HL-60 (cell line): ENCODE data around the gene NPR1.

Source experiments
- DNase-seq, 2 experiments: peaks; one replicate each; pipeline ENCODE4 v3.0.0-alpha.2; 2010 to 2020; ENCODE audit warnings: low read depth in 1 of 2, low spot score in 1 of 2
- H3K27ac ChIP-seq: fragments of 250-450 bp; sonication (Bioruptor Pico); replicated peaks from 2 replicates; pipeline ENCODE4 v1.5.1; 2020; ENCODE audit warnings: mild to moderate bottlenecking, moderate library complexity
- H3K27me3 ChIP-seq: fragments of 250-450 bp; sonication (Bioruptor Pico); 2 replicates; pipeline ENCODE4 v1.5.1; 2021; ENCODE audit warnings: mild to moderate bottlenecking, moderate library complexity; ENCODE audit not compliant: insufficient read depth, poor library complexity, severe bottlenecking
- H3K4me3 ChIP-seq: replicated peaks from 2 replicates; pipeline ENCODE4 v1.5.1; 2011; ENCODE audit warnings: mild to moderate bottlenecking, control low read depth, low read length; ENCODE audit not compliant: insufficient read depth
- GABPA ChIP-seq: IDR thresholded peaks from 2 replicates; pipeline ENCODE4 v1.6.1; 2012; ENCODE audit warnings: low read depth
- POLR2AphosphoS5 ChIP-seq: IDR thresholded peaks from 2 replicates; pipeline ENCODE4 v1.6.1; 2012; ENCODE audit warnings: low read depth
- SPI1 ChIP-seq: IDR thresholded peaks from 2 replicates; pipeline ENCODE4 v1.6.1; 2012; ENCODE audit warnings: low read depth, mild to moderate bottlenecking, borderline replicate concordance
- TF ChIP-seq, protein P1 (sequence below): IDR thresholded peaks from one replicate; pipeline ENCODE4 v1.5.1; 2011; ENCODE audit warnings: low read length, control low read depth, inconsistent platforms; ENCODE audit not compliant: insufficient read depth
- TF ChIP-seq, protein P2 (sequence below): IDR thresholded peaks from 2 replicates; pipeline ENCODE4 v1.6.1; 2012; ENCODE audit warnings: low read depth; ENCODE audit not compliant: insufficient replicate concordance

The NPR1 gene

DNA sequence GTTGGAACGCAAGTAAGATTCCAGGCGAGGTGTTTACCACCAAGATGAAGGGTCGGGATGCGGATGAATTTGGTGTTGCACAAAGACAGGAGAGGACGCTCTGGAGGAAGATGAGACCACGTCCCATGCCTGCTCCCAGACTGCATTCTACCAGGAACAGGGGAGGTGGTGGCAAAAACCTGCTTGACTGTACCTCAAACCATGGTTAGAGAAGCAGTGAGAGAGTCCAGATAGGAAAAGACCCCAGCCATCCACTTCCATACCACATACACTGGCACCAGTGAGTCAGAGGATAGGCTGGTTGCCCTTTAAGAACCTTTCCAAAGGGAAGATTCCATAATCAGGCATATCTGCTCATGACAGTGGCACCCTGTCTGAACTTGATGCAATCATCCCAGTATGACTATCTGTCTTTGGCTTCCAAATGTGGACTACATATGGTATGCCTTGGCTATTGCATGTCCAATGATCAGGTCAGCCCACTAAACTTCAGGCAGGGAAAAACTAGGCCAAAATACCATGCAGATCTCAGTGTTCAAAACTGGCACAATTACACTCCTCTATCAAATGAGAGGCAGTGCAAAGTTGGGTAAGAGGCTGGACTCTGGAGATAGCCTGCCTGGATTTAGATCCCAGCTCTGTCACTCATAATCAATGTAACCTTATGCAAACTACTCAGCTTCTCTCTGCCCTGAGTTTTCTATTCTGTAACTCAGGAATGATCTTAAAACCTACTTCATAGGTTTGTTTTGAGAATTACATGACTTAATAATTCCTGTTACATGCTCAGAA, 20.6 kb downstream of the NPR1 start:
- no peak for DNase-seq
- H3K4me3 ChIP-seq = no peak overlapping the region
- TF ChIP-seq POLR2AphosphoS5 (no peak), SPI1 (no peak), GABPA (no peak)
- TF ChIP-seq, protein P1, sequence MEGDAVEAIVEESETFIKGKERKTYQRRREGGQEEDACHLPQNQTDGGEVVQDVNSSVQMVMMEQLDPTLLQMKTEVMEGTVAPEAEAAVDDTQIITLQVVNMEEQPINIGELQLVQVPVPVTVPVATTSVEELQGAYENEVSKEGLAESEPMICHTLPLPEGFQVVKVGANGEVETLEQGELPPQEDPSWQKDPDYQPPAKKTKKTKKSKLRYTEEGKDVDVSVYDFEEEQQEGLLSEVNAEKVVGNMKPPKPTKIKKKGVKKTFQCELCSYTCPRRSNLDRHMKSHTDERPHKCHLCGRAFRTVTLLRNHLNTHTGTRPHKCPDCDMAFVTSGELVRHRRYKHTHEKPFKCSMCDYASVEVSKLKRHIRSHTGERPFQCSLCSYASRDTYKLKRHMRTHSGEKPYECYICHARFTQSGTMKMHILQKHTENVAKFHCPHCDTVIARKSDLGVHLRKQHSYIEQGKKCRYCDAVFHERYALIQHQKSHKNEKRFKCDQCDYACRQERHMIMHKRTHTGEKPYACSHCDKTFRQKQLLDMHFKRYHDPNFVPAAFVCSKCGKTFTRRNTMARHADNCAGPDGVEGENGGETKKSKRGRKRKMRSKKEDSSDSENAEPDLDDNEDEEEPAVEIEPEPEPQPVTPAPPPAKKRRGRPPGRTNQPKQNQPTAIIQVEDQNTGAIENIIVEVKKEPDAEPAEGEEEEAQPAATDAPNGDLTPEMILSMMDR = no peak
- TF ChIP-seq, protein P2, sequence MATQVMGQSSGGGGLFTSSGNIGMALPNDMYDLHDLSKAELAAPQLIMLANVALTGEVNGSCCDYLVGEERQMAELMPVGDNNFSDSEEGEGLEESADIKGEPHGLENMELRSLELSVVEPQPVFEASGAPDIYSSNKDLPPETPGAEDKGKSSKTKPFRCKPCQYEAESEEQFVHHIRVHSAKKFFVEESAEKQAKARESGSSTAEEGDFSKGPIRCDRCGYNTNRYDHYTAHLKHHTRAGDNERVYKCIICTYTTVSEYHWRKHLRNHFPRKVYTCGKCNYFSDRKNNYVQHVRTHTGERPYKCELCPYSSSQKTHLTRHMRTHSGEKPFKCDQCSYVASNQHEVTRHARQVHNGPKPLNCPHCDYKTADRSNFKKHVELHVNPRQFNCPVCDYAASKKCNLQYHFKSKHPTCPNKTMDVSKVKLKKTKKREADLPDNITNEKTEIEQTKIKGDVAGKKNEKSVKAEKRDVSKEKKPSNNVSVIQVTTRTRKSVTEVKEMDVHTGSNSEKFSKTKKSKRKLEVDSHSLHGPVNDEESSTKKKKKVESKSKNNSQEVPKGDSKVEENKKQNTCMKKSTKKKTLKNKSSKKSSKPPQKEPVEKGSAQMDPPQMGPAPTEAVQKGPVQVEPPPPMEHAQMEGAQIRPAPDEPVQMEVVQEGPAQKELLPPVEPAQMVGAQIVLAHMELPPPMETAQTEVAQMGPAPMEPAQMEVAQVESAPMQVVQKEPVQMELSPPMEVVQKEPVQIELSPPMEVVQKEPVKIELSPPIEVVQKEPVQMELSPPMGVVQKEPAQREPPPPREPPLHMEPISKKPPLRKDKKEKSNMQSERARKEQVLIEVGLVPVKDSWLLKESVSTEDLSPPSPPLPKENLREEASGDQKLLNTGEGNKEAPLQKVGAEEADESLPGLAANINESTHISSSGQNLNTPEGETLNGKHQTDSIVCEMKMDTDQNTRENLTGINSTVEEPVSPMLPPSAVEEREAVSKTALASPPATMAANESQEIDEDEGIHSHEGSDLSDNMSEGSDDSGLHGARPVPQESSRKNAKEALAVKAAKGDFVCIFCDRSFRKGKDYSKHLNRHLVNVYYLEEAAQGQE = no peak
- no peak overlapping the region for H3K27ac ChIP-seq
- no peaks in the 10 kb centered on the region for H3K27me3 ChIP-seq

DNA sequence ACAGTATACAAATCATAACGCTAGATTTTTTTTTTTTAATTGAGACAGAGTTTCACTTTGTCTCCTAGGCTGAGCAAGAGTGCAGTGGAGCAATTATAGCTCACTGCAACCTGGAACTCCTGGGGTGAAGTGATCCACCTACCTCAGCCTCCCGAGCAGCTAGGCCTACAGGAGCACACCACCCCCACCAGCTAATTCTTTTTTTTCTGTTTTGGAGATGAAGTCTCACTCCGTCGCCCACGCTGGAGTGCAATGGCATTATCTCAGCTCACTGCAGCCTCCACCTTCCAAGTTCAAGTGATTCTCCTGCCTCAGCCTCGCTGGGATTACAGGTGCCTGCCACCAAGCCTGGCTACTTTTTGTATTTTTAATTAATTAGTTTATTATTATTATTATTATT, 21.3 kb downstream of the NPR1 start:
- DNase-seq = no peak
- Histone ChIP-seq H3K27ac (no peak overlapping the region), H3K4me3 (no peak overlapping the region), H3K27me3 (no peaks in the 10 kb centered on the region)
- TF ChIP-seq, protein P1 = no peak
- TF ChIP-seq GABPA = no peak
- no peak for TF ChIP-seq POLR2AphosphoS5
- no peak for TF ChIP-seq SPI1
- TF ChIP-seq, protein P2 = no peak

DNA sequence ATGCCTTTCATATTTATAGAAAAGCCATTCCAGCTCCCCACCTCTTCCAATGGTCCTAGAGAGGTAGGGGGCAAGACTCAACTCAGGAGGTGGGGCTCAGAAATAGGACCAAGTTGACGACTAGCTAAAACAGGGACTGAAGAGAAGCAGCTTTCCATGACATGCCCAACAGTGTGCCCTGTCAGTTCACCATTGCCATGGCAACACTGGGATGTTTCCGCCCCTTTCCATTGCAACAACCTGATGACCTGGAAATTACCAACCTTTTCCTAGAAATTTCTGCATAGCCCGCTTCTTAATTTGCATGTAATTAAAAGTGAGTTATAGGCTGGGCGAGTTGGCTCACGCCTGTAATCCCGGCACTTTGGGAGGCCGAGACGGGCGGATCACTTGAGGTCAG, 27.0 kb downstream of the NPR1 start:
- no peak for DNase-seq
- Histone ChIP-seq H3K4me3 (no peak overlapping the region), H3K27ac (no peak overlapping the region), H3K27me3 (no peaks in the 10 kb centered on the region)
- TF ChIP-seq, protein P2 = no peak
- TF ChIP-seq GABPA (no peak), SPI1 (no peak), POLR2AphosphoS5 (no peak)
- TF ChIP-seq, protein P1 = no peak
